Stimulated activated CD4-positive, alpha-beta T cell treated with anti-CD3 and anti-CD28 coated beads, Interleukin-4, amount 100 ng/mL, for 1 hour (primary cell): ENCODE data around the gene EOLA2.
"Not testable (repeated sequence)": the region's sequence is repeated elsewhere in the genome, so short reads cannot be mapped to it uniquely, and the experiment has no call there.

ENCODE experiments used
- DNase-seq: peaks from one replicate; pipeline ENCODE4 v3.0.0-alpha.2; 2020

The EOLA2 gene

GRCh38 chrX:149932150-149932549 is 6.1 kb downstream of the EOLA2 start:
- not testable (repeated sequence) for DNase-seq

- not testable (repeated sequence) for DNase-seq
Measured at GRCh38 chrX:149931355-149931754, 6.9 kb downstream of the EOLA2 start.

GRCh38 chrX:149929400-149929799 is 8.9 kb downstream of the EOLA2 start, which contains the start of gene HSFX4:
Gene HSFX4, plus strand, starts transcription at chrX:149929573. Its CDS starts 72 bp downstream, at chrX:149929645.
- DNase-seq: not testable (repeated sequence)

- DNase-seq: not testable (repeated sequence)
Measured at GRCh38 chrX:149928635-149929034, 9.7 kb downstream of the EOLA2 start.

- DNase-seq: not testable (repeated sequence)
Measured at GRCh38 chrX:149927964-149928258, 10.4 kb downstream of the EOLA2 start.

- DNase-seq: not testable (repeated sequence)
Measured at GRCh38 chrX:149927245-149927963, 10.9 kb downstream of the EOLA2 start.

- not testable (repeated sequence) for DNase-seq
Measured at GRCh38 chrX:149924434-149924833, 13.9 kb downstream of the EOLA2 start.

GRCh38 chrX:149923836-149924235 is 14.5 kb downstream of the EOLA2 start:
- DNase-seq: not testable (repeated sequence)

- DNase-seq: no peak
Measured at GRCh38 chrX:149916745-149917392, 21.4 kb downstream of the EOLA2 start.

- DNase-seq: no peak
Measured at GRCh38 chrX:149910178-149910695, 28.1 kb downstream of the EOLA2 start.

- DNase-seq: no peak
Measured at GRCh38 chrX:149909324-149910177, 28.7 kb downstream of the EOLA2 start.

GRCh38 chrX:149908727-149909126 is 29.6 kb downstream of the EOLA2 start:
- DNase-seq: no peak

- DNase-seq: no peak
Measured at GRCh38 chrX:149908308-149908707, 30.0 kb downstream of the EOLA2 start.

- DNase-seq: no peak
Measured at GRCh38 chrX:149903889-149904748, 34.2 kb downstream of the EOLA2 start.

GRCh38 chrX:149898554-149898953 is 39.7 kb downstream of the EOLA2 start:
- no peak for DNase-seq

- DNase-seq: not testable (repeated sequence)
Measured at GRCh38 chrX:149890828-149891227, 47.5 kb downstream of the EOLA2 start.
